GM18526 (cell line): Measurements from ENCODE around the gene WDR70.

ENCODE experiments used
- POLR2A ChIP-seq: IDR thresholded peaks from 3 replicates; pipeline ENCODE4 v1.6.1; 2011; ENCODE audit not compliant: insufficient read length; ENCODE audit errors: extremely low read depth

The WDR70 gene

DNA sequence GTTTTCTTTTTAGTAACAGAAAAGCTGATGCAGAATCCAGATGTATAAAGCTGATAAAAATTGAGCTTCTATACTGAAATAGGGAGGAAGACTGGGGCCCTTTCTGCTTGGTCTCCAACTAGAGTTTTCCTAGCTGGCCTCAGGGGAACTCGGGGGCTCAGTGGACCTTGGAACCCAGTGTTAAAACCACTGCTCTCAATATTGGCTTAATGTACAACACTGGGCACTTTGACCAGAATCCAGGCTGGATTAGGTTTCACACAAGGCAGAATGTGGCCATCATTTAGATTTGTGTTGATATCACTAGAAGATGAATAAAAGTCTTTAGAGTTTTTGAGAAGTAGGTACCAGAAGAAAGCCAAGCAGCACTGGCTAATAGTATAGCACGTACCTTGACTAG lies 346.1 kb downstream of the WDR70 start:
- no peak for TF ChIP-seq POLR2A

DNA sequence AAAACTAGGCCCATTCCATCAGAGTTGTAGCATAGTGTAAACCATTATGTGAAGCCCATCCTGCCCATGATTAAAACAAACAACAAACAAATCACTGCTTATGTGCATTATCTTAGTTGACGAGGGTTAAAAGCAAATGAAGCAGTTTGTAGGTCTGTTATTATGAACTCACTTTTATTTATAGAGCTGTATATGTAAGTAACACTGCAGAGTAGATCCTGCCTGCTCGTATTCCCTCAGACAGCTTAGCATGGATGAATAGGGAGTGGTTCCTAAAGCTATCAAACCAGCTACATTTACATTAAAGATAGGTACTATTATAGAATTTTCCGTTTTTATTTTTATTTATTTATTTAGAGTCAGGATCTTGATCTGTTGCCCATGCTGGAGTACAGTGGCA lies 348.1 kb downstream of the WDR70 start:
- TF ChIP-seq POLR2A = no peak

DNA sequence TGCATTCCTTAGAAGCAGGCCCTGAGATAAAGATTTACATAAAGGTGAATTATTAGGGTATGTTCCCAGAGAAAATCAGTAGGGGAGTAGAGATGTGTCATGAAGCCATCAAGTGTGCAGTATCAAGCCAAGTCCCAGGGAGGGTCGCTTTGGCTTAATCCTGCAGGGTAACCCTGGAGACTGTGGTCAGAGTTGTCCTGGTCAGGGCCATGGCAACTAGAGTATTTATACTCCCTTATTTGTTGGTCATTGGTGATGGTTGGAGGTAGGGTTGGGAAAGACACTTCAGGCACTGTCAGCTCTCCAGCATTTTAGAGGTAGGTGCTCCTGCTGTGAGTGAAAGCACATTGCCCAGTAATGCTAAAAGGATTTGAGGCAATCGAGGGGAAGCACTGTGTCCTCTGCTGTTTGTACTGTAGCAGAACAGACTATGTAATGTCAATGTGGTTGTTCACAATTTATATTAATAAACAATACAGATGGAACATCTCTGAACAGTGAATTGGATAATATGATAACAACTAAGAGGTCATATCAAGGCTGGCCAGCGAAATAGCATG lies 351.9 kb downstream of the WDR70 start:
- TF ChIP-seq POLR2A = no peak

DNA sequence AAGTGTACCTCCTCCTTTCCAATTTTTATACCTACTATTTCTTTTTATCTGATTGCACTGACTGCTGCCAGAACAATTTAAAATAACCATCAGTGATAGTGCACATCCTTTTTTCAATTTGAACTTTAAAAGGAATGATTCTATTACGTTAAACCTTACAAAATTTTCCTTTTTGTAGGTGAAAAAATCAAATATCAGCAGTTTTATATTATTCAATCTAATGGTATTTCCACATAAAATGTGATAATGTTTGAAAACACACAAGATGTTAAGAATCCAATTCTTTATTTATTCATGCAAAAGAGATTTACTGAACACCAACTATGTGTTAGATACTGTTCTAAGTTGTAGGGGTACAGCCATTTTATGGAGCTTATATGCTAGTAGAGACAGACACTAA lies 355.0 kb downstream of the WDR70 start:
- no peak for TF ChIP-seq POLR2A

DNA sequence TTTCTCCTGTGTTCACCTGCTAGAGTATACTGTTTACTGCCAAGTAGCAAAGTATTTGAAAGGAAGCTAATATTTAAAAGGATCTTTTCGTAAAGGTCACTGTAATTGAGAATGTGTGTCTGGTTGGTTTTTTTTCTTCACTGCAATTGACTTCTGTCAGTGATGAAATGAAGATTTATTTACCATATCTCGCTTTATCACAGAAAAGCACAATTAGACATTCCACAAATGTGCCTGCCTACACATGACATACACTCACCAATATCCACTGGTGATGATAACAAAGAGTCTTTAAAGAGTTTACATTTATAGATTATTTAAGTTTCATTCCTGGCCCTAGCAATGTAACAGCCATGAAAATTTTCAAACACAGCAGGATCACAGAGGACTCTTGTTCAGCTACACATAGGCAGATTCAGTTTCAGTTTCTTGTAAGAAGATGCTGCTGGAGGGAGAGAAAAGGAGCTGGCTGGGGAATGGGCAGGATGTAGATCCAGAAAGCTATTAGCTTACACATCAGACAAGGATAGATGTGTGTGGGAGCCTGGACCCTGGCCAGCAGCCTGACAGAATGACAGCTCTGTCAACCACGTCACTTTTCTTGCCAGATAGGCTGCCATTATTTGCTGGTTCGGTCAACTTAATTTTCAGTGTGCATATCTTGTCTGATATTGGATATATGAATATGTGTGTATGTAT lies 356.7 kb downstream of the WDR70 start:
- no peak for TF ChIP-seq POLR2A

DNA sequence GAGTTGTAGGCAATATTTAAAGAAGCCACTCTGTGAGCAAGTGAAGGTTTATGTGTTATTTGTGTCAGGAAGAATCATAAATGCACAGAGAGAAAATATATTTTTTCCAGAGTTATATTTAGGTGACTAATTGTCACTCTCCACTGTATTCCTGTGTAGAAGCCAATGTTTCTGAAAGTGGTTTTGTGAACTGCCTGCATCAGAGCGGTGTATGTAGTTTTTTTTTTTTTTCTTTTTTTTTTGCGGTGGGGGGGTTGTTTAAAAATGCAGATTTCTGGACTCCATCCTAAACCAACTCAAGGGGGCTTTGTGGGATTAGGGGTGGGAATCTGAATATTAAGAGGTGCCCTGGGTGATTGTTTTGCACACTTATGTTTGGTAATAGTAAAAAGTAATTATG lies 357.3 kb downstream of the WDR70 start:
- no peak for TF ChIP-seq POLR2A

DNA sequence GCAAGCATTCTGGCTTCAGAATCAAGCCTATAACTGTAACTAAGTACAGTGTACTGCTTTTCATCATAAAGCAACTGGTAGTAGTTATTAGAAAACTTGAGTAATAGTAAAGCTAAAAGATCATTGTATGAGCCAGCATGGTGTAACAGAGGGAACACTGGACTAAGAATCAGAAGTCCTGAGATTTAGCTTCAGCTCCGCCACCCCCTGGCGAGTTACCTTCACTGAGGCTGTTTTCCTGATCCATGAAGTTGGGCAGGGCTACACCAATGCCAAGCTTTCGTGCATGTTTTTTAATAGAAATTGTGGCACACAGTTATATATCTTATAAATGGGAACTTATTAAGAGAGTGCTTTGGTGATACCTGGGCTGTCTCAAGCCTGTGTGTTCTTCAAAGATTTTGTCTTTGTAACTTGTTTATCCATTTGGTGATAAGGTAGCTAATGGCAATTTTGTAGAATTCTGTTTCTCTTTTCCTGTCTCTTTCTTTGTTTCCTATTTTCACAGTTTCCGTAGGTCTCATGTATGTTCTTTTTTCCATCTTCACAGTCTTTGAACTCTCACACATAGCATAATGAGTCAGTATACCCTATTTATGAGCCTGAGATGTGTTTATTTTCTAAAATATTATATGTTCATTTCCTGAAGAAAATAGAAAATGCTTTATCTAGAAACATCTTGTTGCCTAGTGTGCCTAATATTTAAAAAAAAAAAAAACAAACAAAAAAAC lies 358.4 kb downstream of the WDR70 start:
- TF ChIP-seq POLR2A = no peak

DNA sequence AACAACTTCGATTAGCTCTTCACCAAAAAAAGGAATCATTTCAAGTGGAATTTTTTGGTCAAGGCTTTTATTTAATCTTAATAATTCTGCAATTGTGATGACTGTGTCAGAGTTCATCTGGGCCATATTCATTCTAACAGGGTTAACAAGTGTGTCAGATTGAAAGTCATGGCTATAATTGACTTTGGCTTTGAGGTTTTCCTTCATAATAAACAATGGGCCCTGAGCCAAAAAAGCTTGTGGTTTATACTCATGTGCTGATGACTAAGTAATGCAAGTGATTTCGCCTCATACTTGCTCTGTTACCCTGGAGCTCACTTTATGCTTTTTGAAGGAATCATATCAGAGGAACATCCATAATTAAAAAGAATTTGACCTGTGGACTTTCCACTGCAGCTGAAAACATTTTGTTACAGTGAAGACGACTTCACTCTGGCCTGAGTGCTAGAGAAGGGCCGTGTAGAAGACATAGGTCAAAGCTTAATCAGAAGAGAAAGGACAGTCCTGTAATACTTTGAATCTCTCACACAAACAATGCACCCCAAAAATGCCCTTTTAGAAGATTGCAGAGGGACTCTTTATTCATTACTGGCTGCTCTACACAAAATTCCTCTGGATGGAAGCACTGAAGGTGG lies 359.1 kb downstream of the WDR70 start:
- no peak for TF ChIP-seq POLR2A

DNA sequence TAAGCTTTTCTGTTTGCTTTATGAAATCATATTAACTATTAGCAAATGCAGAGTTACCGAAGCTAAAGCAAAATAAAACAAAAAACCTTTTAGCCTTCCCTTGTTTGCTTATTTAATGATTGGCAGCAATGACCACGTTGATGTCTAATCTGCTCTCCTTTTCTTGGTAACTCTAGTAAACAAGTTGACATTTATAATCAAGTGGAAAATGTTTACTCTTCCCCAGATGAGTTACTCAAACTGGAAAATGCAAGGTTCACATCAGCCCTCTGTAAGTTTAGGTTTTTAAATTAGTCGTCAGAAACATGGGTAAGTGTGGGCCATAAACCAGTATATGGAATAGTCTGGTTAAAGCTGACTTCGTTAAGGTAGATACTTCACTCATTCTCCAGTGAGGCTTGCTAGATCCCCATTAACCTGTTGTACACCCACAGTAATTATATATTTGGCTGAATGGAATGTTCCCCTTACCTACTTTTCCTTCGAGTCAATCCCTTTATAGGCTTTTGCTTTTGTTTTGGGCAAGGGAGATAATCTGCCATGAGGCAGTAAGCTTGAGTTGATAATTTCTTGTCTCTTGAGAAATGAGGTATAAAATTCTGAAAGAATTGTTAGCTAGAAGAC lies 359.9 kb downstream of the WDR70 start:
- TF ChIP-seq POLR2A = no peak

DNA sequence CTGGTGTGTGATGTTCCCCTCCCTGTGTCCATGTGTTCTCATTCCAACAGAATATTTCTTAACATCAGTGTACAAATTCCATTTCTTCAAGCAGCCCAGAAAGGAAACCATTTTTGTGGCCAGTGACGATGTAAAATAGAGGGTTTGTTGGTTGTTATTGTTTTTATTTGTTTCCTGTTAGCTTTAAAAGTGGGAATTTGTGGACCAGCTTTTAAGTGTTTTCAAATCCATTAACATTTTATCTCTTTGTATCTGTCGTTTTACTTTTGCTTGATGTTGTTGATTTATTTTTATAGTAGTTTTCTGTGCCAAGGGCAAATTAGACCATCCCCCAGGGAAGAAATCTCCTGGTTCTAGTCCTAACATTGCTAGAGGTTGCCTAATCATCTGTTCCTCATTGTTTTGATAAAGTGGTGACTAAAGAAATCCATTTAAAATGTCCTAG lies 360.7 kb downstream of the WDR70 start:
- TF ChIP-seq POLR2A = no peak

DNA sequence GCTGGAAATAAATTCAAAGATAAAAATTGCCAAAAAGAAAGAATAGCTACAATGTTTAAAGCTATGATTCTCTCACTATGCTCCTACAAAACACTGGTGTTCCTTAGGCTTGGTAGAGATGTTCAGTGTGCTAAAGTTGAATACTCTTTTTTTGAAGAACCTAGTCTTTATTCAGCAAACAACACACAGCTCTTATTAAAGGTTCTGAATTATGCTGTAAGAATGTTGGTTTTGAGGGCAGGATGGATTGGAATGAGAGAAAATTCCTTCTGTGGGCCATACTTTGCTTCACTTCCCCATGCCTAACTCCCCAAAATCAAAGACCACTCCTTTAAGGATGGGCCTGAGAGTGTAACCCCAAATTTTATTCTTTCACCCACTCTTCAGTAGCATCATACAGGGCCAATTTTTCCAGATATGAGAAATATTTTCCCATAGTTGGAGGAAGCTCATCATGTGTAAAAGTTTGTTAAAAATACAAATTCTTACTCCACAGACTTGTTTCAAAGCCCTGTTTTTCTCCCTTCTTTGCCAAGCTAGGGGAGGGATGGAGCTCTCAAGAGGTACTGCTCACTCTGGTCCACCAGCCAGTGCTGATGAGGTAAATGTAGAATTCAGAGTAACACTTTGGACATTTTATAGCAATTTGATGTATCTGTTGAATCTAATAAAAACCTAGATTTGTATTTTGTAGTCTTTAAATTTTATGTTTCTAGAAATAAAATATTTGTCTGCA lies 361.4 kb downstream of the WDR70 start:
- TF ChIP-seq POLR2A = no peak

DNA sequence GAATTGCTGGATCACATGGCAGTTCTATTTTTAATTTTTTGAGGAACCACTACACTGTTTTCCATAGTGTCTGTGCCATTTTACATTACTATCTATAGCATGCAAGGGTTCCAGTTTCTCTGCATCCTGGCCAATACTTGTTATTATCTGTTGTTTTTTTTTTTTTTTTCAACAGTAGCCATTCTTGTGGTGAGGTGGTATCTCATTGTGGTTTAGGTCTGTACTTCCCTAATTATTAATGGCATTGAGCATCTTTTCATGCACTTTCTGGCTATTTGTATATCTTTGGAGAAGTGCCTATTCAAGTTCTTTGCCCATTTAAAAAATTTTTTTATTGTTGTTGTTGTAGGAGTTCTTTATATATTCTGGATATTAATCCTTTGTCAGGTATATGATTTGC lies 363.0 kb downstream of the WDR70 start:
- TF ChIP-seq POLR2A = no peak

DNA sequence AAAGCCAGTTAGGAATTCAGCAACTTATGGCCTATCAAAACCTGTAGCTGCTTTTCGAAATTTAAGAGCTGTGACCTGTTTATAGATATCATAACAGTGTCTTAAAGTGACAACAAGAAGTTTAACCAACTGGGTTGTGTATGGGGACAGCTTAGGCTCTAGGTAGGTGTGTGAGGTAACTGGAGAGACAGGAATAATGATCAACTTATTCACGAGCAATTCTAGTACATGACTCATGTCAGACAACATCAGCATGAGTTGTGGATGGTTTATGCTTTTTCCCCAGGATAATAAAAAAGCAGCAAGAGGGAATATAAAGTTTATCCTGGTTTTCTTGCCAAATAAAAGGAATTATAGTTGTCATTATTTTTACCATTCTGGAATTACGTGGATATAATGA lies 372.1 kb downstream of the WDR70 start:
- TF ChIP-seq POLR2A = no peak

DNA sequence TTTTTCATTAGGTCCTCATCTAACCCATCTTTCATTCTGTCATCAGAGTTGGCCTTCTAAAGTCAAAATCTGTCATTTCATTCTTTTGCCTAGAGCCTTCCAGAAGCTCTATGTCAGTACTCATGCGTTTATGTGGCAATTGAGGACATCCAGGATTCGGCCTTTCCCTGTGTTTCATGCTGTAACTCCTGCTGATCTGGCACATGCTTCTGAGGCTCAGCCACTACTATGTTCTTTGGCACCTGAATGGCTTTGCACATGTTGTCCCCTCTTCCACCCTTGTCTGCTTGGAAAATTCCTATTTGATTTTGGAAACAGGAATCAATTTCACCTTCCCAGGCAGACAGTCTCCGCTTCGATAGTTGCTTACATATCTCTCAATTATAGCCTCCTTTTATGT lies 375.9 kb downstream of the WDR70 start:
- TF ChIP-seq POLR2A = no peak

DNA sequence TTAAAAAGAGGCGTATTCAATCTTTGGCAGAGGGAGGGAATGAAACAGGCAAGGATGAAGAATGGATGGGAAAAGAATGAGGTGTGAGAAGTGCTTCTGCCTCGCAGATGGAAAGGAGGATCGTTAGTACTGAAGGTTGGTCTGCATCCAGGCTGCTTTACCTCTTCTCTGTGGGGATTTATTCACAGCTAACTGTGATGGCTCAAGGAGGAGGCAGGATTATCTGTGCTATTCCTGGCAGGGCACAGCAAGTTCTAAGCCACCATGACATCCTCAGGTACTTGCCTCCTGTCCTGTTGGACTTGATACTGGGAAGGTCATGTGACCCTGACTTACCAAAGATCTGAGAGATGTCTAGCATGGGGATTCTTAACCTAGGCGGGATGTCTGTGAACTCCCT lies 376.5 kb downstream of the WDR70 start:
- no peak for TF ChIP-seq POLR2A

DNA sequence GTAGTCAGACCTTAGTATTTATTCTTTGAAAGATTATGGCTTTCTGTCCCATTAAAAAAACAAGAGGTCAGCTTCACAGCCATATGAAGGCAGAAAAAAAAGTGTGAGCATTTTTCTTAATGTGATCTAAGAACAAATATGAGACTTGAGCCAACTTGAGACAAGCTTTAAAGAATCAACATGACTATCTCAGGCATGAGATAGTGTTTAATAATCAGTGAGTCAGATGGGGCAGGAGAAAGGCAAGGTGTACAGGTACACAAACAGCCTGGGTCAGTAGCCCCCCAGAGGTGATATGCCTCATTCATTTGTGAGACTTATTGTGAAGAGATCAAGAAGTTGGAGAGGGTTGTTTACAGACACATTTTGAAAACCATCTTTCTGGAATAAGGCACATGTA lies 377.1 kb downstream of the WDR70 start:
- no peak for TF ChIP-seq POLR2A
